Calu3 (cell line): ENCODE results near the gene GNPNAT1. TPM values are rescaled to one million over a fixed set of nuclear protein-coding genes. Genes with fewer than 3 reads are reported as not detected.
A peak's percentile ranks its signal among the peaks of the same experiment; 100 is the strongest.
"Not testable (repeated sequence)": the region's sequence is repeated elsewhere in the genome, so short reads cannot be mapped to it uniquely, and the experiment has no call there.

Source experiments
- BruUV-seq: library from RNA; stranded (reverse); fragments of 400-500 nt; replicated peaks from 2 replicates; lab custom pipeline; 2021; lab: Mats Ljungman, UMichigan
- CTCF ChIA-PET: fragments of 300-600 bp; sonication (Branson Sonifier 250); formaldehyde crosslinking; loops from one replicate; lab custom pipeline; 2022; ENCODE audit warnings: antibody characterized with exemption; lab: Charles Lee
- DNase-seq: peaks from one replicate; pipeline ENCODE4 v3.0.0; 2022
- H3K27ac Mint-ChIP-seq: one replicate; pipeline ENCODE4 v1.8.0; 2022; ENCODE audit warnings: mixed read lengths; ENCODE audit not compliant: unreplicated experiment
- H3K27me3 Mint-ChIP-seq: one replicate; pipeline ENCODE4 v1.8.0; 2022; ENCODE audit warnings: mixed read lengths; ENCODE audit not compliant: unreplicated experiment
- H3K36me3 Mint-ChIP-seq: one replicate; pipeline ENCODE4 v1.8.0; 2022; ENCODE audit warnings: mild to moderate bottlenecking, moderate library complexity, mixed read lengths; ENCODE audit not compliant: insufficient read depth, unreplicated experiment
- H3K4me1 Mint-ChIP-seq: one replicate; pipeline ENCODE4 v1.8.0; 2022; ENCODE audit warnings: mild to moderate bottlenecking, low read depth, mixed read lengths; ENCODE audit not compliant: unreplicated experiment
- H3K4me3 Mint-ChIP-seq: one replicate; pipeline ENCODE4 v1.8.0; 2022; ENCODE audit warnings: mild to moderate bottlenecking, low read depth, moderate library complexity, mixed read lengths; ENCODE audit not compliant: unreplicated experiment
- H3K9me3 Mint-ChIP-seq: one replicate; pipeline ENCODE4 v1.8.0; 2022; ENCODE audit warnings: low read depth, mixed read lengths; ENCODE audit not compliant: unreplicated experiment
- intact Hi-C: fragments of 100-400 bp; cut with micrococcal nuclease; formaldehyde crosslinking; loops from one replicate; pipeline ENCODE4 v1.10.0; 2022; ENCODE audit not compliant: unreplicated experiment
- total RNA-seq: library from RNA; stranded (reverse); gene quantifications from 2 replicates; pipeline ENCODE4 v1.2.3, GENCODE V29; 2022
- TF ChIP-seq, protein P1 (sequence below): fragments of 200-600 bp; IDR thresholded peaks from one replicate; pipeline ENCODE4 v1.8.0; 2022; ENCODE audit warnings: antibody characterized with exemption; ENCODE audit not compliant: unreplicated experiment

The GNPNAT1 gene
- total RNA-seq, 1 experiment from 2014 or later = 35.8 TPM

GRCh38 chr14:52729925-52730708, 61.3 kb downstream of the GNPNAT1 start, which contains the start of gene STYX:
TSS of gene STYX (plus strand) at chr14:52730166. CDS start at chr14:52730475, 309 bp downstream.
- CTCF ChIA-PET = interaction anchor here (1.2 to 1.3 kb wide), 2 partner anchors 19 to 34 kb away, joined by 3 to 4 read pairs; partner anchors contain the start of gene ERO1A
- peaks cover 47% of the 10 kb centered on the region for H3K36me3 Mint-ChIP-seq
- TSS peak; percentile 53 for BruUV-seq
- intact Hi-C loops = no loop called here
- TF ChIP-seq, protein P1, sequence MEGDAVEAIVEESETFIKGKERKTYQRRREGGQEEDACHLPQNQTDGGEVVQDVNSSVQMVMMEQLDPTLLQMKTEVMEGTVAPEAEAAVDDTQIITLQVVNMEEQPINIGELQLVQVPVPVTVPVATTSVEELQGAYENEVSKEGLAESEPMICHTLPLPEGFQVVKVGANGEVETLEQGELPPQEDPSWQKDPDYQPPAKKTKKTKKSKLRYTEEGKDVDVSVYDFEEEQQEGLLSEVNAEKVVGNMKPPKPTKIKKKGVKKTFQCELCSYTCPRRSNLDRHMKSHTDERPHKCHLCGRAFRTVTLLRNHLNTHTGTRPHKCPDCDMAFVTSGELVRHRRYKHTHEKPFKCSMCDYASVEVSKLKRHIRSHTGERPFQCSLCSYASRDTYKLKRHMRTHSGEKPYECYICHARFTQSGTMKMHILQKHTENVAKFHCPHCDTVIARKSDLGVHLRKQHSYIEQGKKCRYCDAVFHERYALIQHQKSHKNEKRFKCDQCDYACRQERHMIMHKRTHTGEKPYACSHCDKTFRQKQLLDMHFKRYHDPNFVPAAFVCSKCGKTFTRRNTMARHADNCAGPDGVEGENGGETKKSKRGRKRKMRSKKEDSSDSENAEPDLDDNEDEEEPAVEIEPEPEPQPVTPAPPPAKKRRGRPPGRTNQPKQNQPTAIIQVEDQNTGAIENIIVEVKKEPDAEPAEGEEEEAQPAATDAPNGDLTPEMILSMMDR = no peak
- no peaks in the 10 kb centered on the region for H3K4me1 Mint-ChIP-seq
- peak within 1 kb of the TSS; percentile 96 for H3K4me3 Mint-ChIP-seq
- peak; percentile 99 for DNase-seq
- H3K27me3 Mint-ChIP-seq = no peaks in the 10 kb centered on the region
- peak within 1 kb of the TSS; percentile 59 for H3K27ac Mint-ChIP-seq
- H3K9me3 Mint-ChIP-seq = no peaks in the 10 kb centered on the region

- H3K4me3 Mint-ChIP-seq = peak overlapping the region; percentile 96
- TF ChIP-seq, protein P1 = no peak
- peaks cover 45% of the 10 kb centered on the region for H3K36me3 Mint-ChIP-seq
- no peaks in the 10 kb centered on the region for H3K27me3 Mint-ChIP-seq
- H3K27ac Mint-ChIP-seq = peak overlapping the region; percentile 59
- intact Hi-C loops = no loop called here
- H3K9me3 Mint-ChIP-seq = no peaks in the 10 kb centered on the region
- CTCF ChIA-PET = interaction anchor here (0.6 to 1.3 kb wide), 3 partner anchors 10 to 34 kb away, joined by 3 to 5 read pairs (median 4); partner anchors contain the start of gene ERO1A
- no TSS peak for BruUV-seq
- H3K4me1 Mint-ChIP-seq = no peaks in the 10 kb centered on the region
- no peak for DNase-seq
Observed at GRCh38 chr14:52729585-52729924, 61.9 kb downstream of the GNPNAT1 start.

DNA sequence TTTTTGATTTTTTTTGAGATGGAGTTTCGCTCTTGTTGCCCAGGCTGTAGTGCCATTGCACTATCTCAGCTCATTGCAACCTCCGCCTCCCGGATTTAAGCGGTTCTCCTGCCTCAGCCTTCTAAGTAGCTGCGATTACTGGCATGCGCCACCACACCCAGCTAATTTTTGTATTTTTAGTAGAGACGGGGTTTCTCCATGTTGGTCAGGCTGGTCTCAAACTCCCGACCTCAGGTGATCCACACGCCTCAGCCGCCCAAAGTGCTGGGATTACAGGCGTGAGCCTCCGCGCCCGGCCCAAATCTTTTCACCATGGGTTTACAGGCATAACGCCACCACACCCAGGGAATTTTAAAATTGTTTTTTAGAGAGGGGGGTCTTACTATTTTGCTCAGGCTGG, 62.4 kb downstream of the GNPNAT1 start:
- H3K4me3 Mint-ChIP-seq, DNase-seq, H3K4me1 Mint-ChIP-seq, H3K27ac Mint-ChIP-seq, H3K9me3 Mint-ChIP-seq, intact Hi-C loops, BruUV-seq, H3K27me3 Mint-ChIP-seq: not testable (repeated sequence)
- peaks cover 44% of the 10 kb centered on the region for H3K36me3 Mint-ChIP-seq
- CTCF ChIA-PET = interaction anchor here (0.6 to 1.3 kb wide), 3 partner anchors 10 to 33 kb away, joined by 3 to 5 read pairs (median 4); partner anchors contain the start of gene ERO1A

GRCh38 chr14:52727509-52727908, 63.9 kb downstream of the GNPNAT1 start:
- intact Hi-C loops, BruUV-seq, CTCF ChIA-PET: not testable (repeated sequence)

More at GRCh38 chr14:52727509-52727908, 63.9 kb downstream of the GNPNAT1 start:
- not testable (repeated sequence) for H3K4me3 Mint-ChIP-seq, H3K9me3 Mint-ChIP-seq, H3K4me1 Mint-ChIP-seq, DNase-seq, H3K27me3 Mint-ChIP-seq, H3K27ac Mint-ChIP-seq
- H3K36me3 Mint-ChIP-seq = peaks cover 46% of the 10 kb centered on the region

Other genes starting within 250 kb of the GNPNAT1 start
- 3.5 and 4.0 TPM in 2 replicates for gene TXNDC16, start 239.1 kb downstream of the GNPNAT1 start, total RNA-seq
- 2.0 and 2.3 TPM in 2 replicates for gene GPR137C, start 238.8 kb downstream of the GNPNAT1 start, total RNA-seq
- gene ERO1A, start 96.0 kb downstream of the GNPNAT1 start, total RNA-seq = 117 and 129 TPM in 2 replicates
- 104 TPM in 2 replicates for gene PSMC6, start 84.4 kb downstream of the GNPNAT1 start, total RNA-seq
- 13.1 and 13.6 TPM in 2 replicates for gene STYX, start 61.4 kb downstream of the GNPNAT1 start, total RNA-seq
- 21.0 and 21.6 TPM in 2 replicates for gene FERMT2, start 159.4 kb upstream of the GNPNAT1 start, total RNA-seq